K562 (cell line): Measurements from ENCODE around the gene ZNF593OS. TPM values are rescaled to one million over a fixed set of nuclear protein-coding genes. Genes with fewer than 3 reads are reported as not detected.

Source experiments
- BRD4 ChIP-seq: fragments of 200-600 bp; sonication (generic); IDR thresholded peaks from 2 replicates; pipeline ENCODE4 v1.6.1; 2017; ENCODE audit warnings: inconsistent platforms
- CCAR2 ChIP-seq: fragments of 200-400 bp; formaldehyde crosslinking; IDR thresholded peaks from 2 replicates; pipeline ENCODE4 v1.6.1; 2017; ENCODE audit warnings: mild to moderate bottlenecking, low read depth, low read length
- CTCF ChIP-seq, 3 experiments: IDR thresholded peaks in 2 of 3; conservative IDR thresholded peaks in 1 of 3; 2 replicates each; pipeline ENCODE4 v1.5.1; 2011 to 2012; ENCODE audit warnings: low read length in 3 of 3, mild to moderate bottlenecking in 3 of 3, control low read depth in 2 of 3, improper control_type of control experiment in 1 of 3, inconsistent platforms in 1 of 3, low read depth in 1 of 3, mixed read lengths in 1 of 3, moderate library complexity in 1 of 3; ENCODE audit not compliant: insufficient read depth in 2 of 3
- CUX1 ChIP-seq: fragments of 200-800 bp; sonication (Bioruptor generic); IDR thresholded peaks from 2 replicates; pipeline ENCODE4 v1.6.1; 2016; ENCODE audit warnings: missing genetic modification characterization, missing compliant biosample characterization
- EHMT2 ChIP-seq: fragments of 450-650 bp; IDR thresholded peaks from 2 replicates; pipeline ENCODE4 v1.6.1; 2018; ENCODE audit warnings: antibody characterized with exemption
- FOXA1 ChIP-seq: fragments of 450-650 bp; IDR thresholded peaks from 2 replicates; pipeline ENCODE4 v1.6.1; 2016; ENCODE audit warnings: mild to moderate bottlenecking, borderline replicate concordance
- FUS ChIP-seq: fragments of 200-400 bp; formaldehyde crosslinking; optimal IDR thresholded peaks from 2 replicates; pipeline ENCODE3; 2017; ENCODE audit warnings: low read depth, low read length
- GABPB2 ChIP-seq: fragments of 250-450 bp; sonication (Bioruptor Pico); conservative IDR thresholded peaks from 2 replicates; pipeline ENCODE4 v1.5.1; 2021; ENCODE audit warnings: mild to moderate bottlenecking
- HBP1 ChIP-seq: fragments of 450-650 bp; formaldehyde crosslinking; IDR thresholded peaks from 2 replicates; pipeline ENCODE4 v1.4.0; 2022; ENCODE audit warnings: missing genetic modification characterization
- NCOA6 ChIP-seq: fragments of 450-650 bp; IDR thresholded peaks from 2 replicates; pipeline ENCODE4 v1.6.1; 2017; ENCODE audit warnings: mild to moderate bottlenecking
- PHF8 ChIP-seq: fragments of 200-600 bp; sonication (generic); IDR thresholded peaks from 2 replicates; pipeline ENCODE4 v1.6.1; 2012; ENCODE audit warnings: mixed run types, mild to moderate bottlenecking, inconsistent platforms, low read length, moderate library complexity, borderline replicate concordance
- RBM34 ChIP-seq: fragments of 200-400 bp; formaldehyde crosslinking; IDR thresholded peaks from 2 replicates; pipeline ENCODE4 v1.6.1; 2018; ENCODE audit warnings: low read length, borderline replicate concordance; ENCODE audit not compliant: insufficient read depth
- ZBED1 ChIP-seq: IDR thresholded peaks from 2 replicates; pipeline ENCODE4 v1.6.1; 2014
- ZC3H11A ChIP-seq: IDR thresholded peaks from 2 replicates; pipeline ENCODE4 v1.6.1; 2012; ENCODE audit warnings: low read depth, low read length, improper control_type of control experiment
- ZNF277 ChIP-seq: fragments of 250-450 bp; sonication (Bioruptor Pico); IDR thresholded peaks from 2 replicates; pipeline ENCODE4 v1.8.0; 2022; ENCODE audit warnings: inconsistent platforms, mild to moderate bottlenecking, moderate library complexity, borderline replicate concordance
- polyA plus RNA-seq, 8 experiments: library from polyadenylated mRNA; depleted of rRNA in 4 of 8; stranded (reverse) in 5 of 8; unstranded in 3 of 8; fragments of >200 nt; fragmentation: Nextera tagmentation in 2 of 8; fragmentation: Illumina TruSeq in 1 of 8; extraction: Ambion mirVana in 2 of 8; extraction: Trizol in 1 of 8; gene quantifications; 2 replicates each; pipeline versions ENCODE4 v1.2.1 to v1.2.3, GENCODE V29; 2011 to 2014; ENCODE audit warnings: inconsistent platforms in 1 of 8, missing spikeins in 1 of 8
- total RNA-seq, 7 experiments: library from RNA; depleted of rRNA in 6 of 7; stranded (reverse); fragments of >200 nt in 6 of 7; fragmentation: Illumina TruSeq in 2 of 7; extraction: Trizol in 2 of 7; gene quantifications; 2 replicates each; pipeline versions ENCODE4 v1.2.1 to v1.2.3, GENCODE V29; 2011 to 2021; ENCODE audit warnings: low replicate concordance in 1 of 7
- TF ChIP-seq, protein P1 (sequence below): fragments of 250-450 bp; sonication (Bioruptor Pico); IDR thresholded peaks from 2 replicates; pipeline ENCODE4 v1.4.0; 2020; ENCODE audit warnings: borderline replicate concordance

ZNF593OS gene
- total and polyA plus RNA-seq, 9 of the 15 experiments (the other 6 are each of a cell fraction or from before 2014, with no cell fraction given) = 0.24 to 0.27 TPM; not detected in 7

GRCh38 chr1:26161415-26162219 lies 10.0 kb downstream of the ZNF593OS start (continued):
- TF ChIP-seq CUX1 (CRISPR knock-in tag) (no peak), BRD4 (peak; percentile 69; the same call in 1 of the 2 replicates), PHF8 (peak; percentile 92), FUS (peak; percentile 58), CCAR2 (no peak), ZBED1 (no peak), HBP1 (no peak), EHMT2 (no peak), NCOA6 (no peak), GABPB2 (CRISPR knock-in tag) (no peak), FOXA1 (no peak), CTCF (IDR thresholded peaks at IDR 0.05 in 2 of 3, conservative IDR thresholded peaks at IDR 0.05 in 1 of 3; ENCODE audit: insufficient read depth in 2 of 3, low read depth in 1 of 3, low read length in 3 of 3) (peak; percentile 27 to 73 (median 63); a peak in 4 of 6 replicates), ZNF277 (CRISPR knock-in tag) (no peak), RBM34 (0 out of 2 replicates have a peak, but pooled peaks have one; percentile 63), ZC3H11A (no peak)
- TF ChIP-seq, protein P1, sequence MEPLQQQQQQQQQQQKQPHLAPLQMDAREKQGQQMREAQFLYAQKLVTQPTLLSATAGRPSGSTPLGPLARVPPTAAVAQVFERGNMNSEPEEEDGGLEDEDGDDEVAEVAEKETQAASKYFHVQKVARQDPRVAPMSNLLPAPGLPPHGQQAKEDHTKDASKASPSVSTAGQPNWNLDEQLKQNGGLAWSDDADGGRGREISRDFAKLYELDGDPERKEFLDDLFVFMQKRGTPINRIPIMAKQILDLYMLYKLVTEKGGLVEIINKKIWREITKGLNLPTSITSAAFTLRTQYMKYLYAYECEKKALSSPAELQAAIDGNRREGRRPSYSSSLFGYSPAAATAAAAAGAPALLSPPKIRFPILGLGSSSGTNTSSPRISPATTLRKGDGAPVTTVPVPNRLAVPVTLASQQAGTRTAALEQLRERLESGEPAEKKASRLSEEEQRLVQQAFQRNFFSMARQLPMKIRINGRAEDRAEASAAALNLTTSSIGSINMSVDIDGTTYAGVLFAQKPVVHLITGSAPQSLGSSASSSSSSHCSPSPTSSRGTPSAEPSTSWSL (CRISPR knock-in tag) = no peak
